22Rv1 (cell line): ENCODE data around the gene HK2.

Source experiments
- ZFX ChIP-seq: fragments of 450-650 bp; IDR thresholded peaks from 2 replicates; pipeline ENCODE4 v1.6.1; 2017; ENCODE audit warnings: antibody characterized with exemption, borderline replicate concordance
- TF ChIP-seq, protein P1 (sequence below): fragments of 450-650 bp; IDR thresholded peaks from 2 replicates; pipeline ENCODE4 v1.5.1; 2017; ENCODE audit warnings: mild to moderate bottlenecking

DNA sequence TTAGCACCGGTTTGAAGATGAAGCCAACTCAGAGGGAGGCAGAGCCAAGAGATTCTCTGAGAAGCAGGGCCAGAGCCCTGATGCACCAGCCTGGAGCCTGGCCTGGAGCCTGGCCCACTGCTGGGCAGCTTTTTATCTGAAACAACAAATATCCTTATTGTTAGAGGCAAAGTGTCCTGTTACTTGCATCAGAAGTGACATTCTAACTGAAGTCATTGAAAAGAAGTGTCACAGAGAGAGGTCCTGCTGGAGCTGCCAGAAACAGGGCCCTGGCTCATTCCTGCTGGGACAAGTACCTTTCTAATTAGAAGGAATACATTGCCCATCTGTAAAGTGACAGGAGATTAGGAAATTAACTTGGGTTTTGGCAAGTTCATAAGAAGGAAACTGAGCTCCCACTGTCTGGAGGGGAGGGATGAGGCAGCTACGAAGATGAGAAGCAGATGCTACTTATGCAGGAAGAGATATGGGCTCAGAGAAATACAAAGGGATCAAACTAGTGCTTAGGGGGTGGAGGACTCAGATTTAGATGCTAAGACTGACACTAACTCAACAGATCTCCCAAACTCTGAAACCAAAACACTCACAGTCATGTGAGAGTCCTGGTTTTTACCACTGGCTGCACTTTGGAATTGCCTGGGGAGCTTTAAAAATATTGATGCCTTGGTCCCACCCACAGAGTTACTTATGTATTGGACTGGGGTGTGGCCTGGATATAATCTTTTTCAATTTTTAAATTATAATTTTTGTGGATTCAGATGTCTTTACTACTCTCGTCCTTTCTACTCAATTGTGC is 11.0 kb upstream of the HK2 start:
- TF ChIP-seq, protein P1, sequence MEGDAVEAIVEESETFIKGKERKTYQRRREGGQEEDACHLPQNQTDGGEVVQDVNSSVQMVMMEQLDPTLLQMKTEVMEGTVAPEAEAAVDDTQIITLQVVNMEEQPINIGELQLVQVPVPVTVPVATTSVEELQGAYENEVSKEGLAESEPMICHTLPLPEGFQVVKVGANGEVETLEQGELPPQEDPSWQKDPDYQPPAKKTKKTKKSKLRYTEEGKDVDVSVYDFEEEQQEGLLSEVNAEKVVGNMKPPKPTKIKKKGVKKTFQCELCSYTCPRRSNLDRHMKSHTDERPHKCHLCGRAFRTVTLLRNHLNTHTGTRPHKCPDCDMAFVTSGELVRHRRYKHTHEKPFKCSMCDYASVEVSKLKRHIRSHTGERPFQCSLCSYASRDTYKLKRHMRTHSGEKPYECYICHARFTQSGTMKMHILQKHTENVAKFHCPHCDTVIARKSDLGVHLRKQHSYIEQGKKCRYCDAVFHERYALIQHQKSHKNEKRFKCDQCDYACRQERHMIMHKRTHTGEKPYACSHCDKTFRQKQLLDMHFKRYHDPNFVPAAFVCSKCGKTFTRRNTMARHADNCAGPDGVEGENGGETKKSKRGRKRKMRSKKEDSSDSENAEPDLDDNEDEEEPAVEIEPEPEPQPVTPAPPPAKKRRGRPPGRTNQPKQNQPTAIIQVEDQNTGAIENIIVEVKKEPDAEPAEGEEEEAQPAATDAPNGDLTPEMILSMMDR = no peak
- TF ChIP-seq ZFX = no peak
